DND-41 (cell line): ENCODE data around the gene KLF11.

ENCODE experiments used
- ATAC-seq: fragments of 200-7000 bp; cut with Tn5 transposase; 3 replicates; pipeline ENCODE4 v1.9.1; 2021; ENCODE audit warnings: low read depth; ENCODE audit not compliant: insufficient read depth
- DNase-seq: peaks from one replicate; pipeline ENCODE4 v3.0.0-alpha.2; 2020
- H2AFZ ChIP-seq: 2 replicates; pipeline ENCODE4 v1.6.0; 2012; ENCODE audit warnings: low read depth, low read length
- H3K27ac ChIP-seq: 2 replicates; pipeline ENCODE4 v1.5.1; 2012; ENCODE audit warnings: low read length, inconsistent platforms
- H3K27me3 ChIP-seq: fragments of 200-600 bp; sonication (generic); 2 replicates; pipeline ENCODE4 v1.6.0; 2012; ENCODE audit warnings: low read length, mild to moderate bottlenecking, inconsistent platforms; ENCODE audit not compliant: insufficient read depth, poor library complexity
- H3K36me3 ChIP-seq: 2 replicates; pipeline ENCODE4 v1.5.1; 2012; ENCODE audit warnings: low read length, inconsistent platforms; ENCODE audit not compliant: insufficient read depth
- H3K4me1 ChIP-seq: 2 replicates; pipeline ENCODE4 v1.5.1; 2012; ENCODE audit warnings: mild to moderate bottlenecking, low read length; ENCODE audit not compliant: insufficient read depth
- H3K4me2 ChIP-seq: 2 replicates; pipeline ENCODE4 v1.6.0; 2012; ENCODE audit warnings: mild to moderate bottlenecking, moderate library complexity, low read length, inconsistent platforms; ENCODE audit not compliant: insufficient read depth
- H3K4me3 ChIP-seq, 2 experiments: fragments of 200-600 bp in 1 of 2; shearing (Covaris generic) in 1 of 2; 2 replicates each; pipeline ENCODE4 v1.5.1; 2012 to 2016; ENCODE audit warnings: inconsistent platforms in 2 of 2, low read length in 2 of 2, mild to moderate bottlenecking in 2 of 2, low read depth in 1 of 2, moderate library complexity in 1 of 2
- H3K79me2 ChIP-seq: 2 replicates; pipeline ENCODE4 v1.6.0; 2012; ENCODE audit warnings: low read length, inconsistent platforms; ENCODE audit not compliant: insufficient read depth
- H3K9ac ChIP-seq: 2 replicates; pipeline ENCODE4 v1.6.0; 2012; ENCODE audit warnings: low read depth, mild to moderate bottlenecking, inconsistent platforms, low read length, moderate library complexity
- H3K9me3 ChIP-seq: 2 replicates; pipeline ENCODE4 v1.5.1; 2012; ENCODE audit warnings: low read length, moderate library complexity, mild to moderate bottlenecking, inconsistent platforms; ENCODE audit not compliant: insufficient read depth, severe bottlenecking
- H4K20me1 ChIP-seq: 2 replicates; pipeline ENCODE4 v1.6.0; 2012; ENCODE audit warnings: low read length; ENCODE audit not compliant: insufficient read depth
- EZH2 ChIP-seq: IDR thresholded peaks from 3 replicates; pipeline ENCODE4 v1.6.1; 2012; ENCODE audit warnings: borderline replicate concordance, low read depth, mild to moderate bottlenecking, moderate library complexity, low read length, inconsistent platforms; ENCODE audit not compliant: severe bottlenecking
- TF ChIP-seq, protein P1 (sequence below): IDR thresholded peaks from 2 replicates; pipeline ENCODE4 v1.5.1; 2012; ENCODE audit warnings: borderline replicate concordance, low read length, moderate library complexity, mild to moderate bottlenecking; ENCODE audit not compliant: poor library complexity, severe bottlenecking; ENCODE audit errors: extremely low read depth

KLF11 gene

DNA sequence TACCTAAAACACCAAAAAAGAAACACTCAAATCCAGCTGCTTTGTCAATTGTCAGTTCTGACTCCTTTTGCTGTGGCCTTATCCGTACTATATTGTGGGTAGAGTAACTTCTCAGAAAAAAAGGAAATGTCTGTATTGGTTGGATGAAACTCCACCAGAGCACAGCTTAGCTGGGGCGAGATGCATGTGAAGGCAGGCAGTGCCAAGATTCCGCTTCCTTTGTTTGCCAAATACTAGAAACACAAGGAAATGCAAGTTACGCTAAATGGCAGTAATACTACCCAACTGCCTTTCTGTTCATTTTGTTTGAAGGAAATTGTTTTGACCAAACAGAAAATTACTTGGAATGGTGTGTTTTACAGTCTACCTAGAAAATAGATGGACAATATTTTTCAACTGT lies 10.0 kb downstream of the KLF11 start:
- H3K9me3 ChIP-seq, result no peaks in the 10 kb centered on the region
- H4K20me1 ChIP-seq, result no peaks in the 10 kb centered on the region
- TF ChIP-seq EZH2, result no peak
- TF ChIP-seq, protein P1, sequence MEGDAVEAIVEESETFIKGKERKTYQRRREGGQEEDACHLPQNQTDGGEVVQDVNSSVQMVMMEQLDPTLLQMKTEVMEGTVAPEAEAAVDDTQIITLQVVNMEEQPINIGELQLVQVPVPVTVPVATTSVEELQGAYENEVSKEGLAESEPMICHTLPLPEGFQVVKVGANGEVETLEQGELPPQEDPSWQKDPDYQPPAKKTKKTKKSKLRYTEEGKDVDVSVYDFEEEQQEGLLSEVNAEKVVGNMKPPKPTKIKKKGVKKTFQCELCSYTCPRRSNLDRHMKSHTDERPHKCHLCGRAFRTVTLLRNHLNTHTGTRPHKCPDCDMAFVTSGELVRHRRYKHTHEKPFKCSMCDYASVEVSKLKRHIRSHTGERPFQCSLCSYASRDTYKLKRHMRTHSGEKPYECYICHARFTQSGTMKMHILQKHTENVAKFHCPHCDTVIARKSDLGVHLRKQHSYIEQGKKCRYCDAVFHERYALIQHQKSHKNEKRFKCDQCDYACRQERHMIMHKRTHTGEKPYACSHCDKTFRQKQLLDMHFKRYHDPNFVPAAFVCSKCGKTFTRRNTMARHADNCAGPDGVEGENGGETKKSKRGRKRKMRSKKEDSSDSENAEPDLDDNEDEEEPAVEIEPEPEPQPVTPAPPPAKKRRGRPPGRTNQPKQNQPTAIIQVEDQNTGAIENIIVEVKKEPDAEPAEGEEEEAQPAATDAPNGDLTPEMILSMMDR, result no peak
- H3K9ac ChIP-seq, result no peak overlapping the region
- H3K27me3 ChIP-seq, result peaks cover 22% of the 10 kb centered on the region
- H3K79me2 ChIP-seq, result no peaks in the 10 kb centered on the region
- no peak overlapping the region for H2AFZ ChIP-seq
- H3K36me3 ChIP-seq, result no peaks in the 10 kb centered on the region
- no peak overlapping the region for H3K4me3 ChIP-seq
- no peak overlapping the region for H3K4me2 ChIP-seq
- no peak for DNase-seq
- H3K27ac ChIP-seq, result no peak overlapping the region
- no peaks in the 10 kb centered on the region for H3K4me1 ChIP-seq
- ATAC-seq, result no peak

DNA sequence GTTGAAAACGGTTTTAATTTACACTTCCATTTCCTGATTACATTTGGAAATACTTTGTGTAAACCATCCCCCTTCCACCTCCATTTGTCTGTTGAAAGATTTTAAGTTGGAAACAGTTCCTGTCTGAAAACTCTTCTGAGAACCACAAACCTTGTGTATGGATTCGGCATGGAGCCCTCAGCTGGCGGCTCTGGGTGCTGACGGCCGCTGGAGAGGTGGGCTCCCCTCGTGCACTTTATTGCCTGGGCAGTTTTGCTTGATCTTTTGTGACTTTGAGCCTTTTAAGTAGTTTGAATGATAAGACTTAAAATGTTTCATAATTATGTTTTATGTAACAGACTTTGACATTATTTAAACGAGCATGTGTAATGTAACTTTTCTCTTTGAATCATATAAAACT lies 11.1 kb downstream of the KLF11 start:
- Histone ChIP-seq H2AFZ (no peak overlapping the region), H3K27ac (no peak overlapping the region), H3K4me1 (no peaks in the 10 kb centered on the region), H3K9ac (no peak overlapping the region), H4K20me1 (no peaks in the 10 kb centered on the region), H3K27me3 (peaks cover 22% of the 10 kb centered on the region), H3K36me3 (no peaks in the 10 kb centered on the region), H3K9me3 (no peaks in the 10 kb centered on the region), H3K4me2 (no peak overlapping the region), H3K4me3 (no peak overlapping the region), H3K79me2 (no peaks in the 10 kb centered on the region)
- no peak for DNase-seq
- ATAC-seq, result no peak
- TF ChIP-seq, protein P1, result peak; percentile 31
- no peak for TF ChIP-seq EZH2

DNA sequence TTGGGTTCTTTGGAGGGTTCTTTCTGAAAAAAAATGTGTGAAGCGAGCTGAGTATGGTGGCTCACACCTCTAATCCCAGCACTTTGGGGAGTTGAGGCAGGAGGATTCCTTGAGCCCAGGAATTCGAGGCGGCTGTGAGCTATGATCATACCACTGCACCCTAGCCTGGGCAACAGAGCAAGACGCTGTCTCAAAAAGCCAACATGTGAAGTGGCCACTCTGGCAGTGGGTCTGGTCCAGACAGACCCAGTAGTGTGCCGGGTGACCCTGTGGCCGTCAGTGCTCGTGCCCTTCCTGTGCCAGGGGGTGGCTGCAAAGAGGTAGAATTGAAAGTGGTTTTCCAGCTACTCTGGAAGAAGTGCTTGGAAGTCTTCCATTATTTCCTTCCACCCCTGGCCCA lies 11.6 kb downstream of the KLF11 start:
- DNase-seq (no peak), ATAC-seq (no peak)
- Histone ChIP-seq H3K4me2 (no peak overlapping the region), H3K4me3 (no peak overlapping the region), H3K4me1 (no peaks in the 10 kb centered on the region), H3K27ac (no peak overlapping the region), H3K9me3 (no peaks in the 10 kb centered on the region), H3K27me3 (peaks cover 22% of the 10 kb centered on the region), H3K79me2 (no peaks in the 10 kb centered on the region), H3K9ac (no peak overlapping the region), H2AFZ (no peak overlapping the region), H4K20me1 (no peaks in the 10 kb centered on the region), H3K36me3 (no peaks in the 10 kb centered on the region)
- TF ChIP-seq, protein P1, result no peak
- no peak for TF ChIP-seq EZH2

DNA sequence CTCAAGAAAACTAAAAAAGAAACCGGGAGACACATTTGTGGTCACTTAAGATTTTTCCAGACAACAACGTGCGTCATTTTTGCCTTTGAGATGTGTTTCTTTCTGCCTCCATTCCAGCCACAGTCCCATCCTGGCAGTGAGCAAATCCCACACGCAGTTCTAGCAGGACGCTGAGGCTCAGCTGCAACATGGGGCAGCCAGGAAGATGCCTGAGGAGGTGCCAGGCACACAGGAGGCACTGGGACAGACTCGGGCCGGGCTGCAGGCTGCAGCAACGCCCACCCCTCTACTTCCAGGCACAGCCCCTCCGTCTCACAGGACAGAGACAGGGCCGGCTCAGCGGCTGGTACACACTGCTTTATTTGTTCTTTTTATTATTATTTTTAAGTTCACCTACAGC lies 13.1 kb downstream of the KLF11 start:
- H2AFZ ChIP-seq, result no peak overlapping the region

More for the DNA sequence above, 13.1 kb downstream of the KLF11 start:
- no peak overlapping the region for H3K4me3 ChIP-seq
- TF ChIP-seq EZH2, result no peak
- TF ChIP-seq, protein P1, result no peak
- H3K9me3 ChIP-seq, result no peaks in the 10 kb centered on the region
- H3K4me1 ChIP-seq, result no peaks in the 10 kb centered on the region
- H3K79me2 ChIP-seq, result no peaks in the 10 kb centered on the region
- H3K27ac ChIP-seq, result no peak overlapping the region
- peaks cover 22% of the 10 kb centered on the region for H3K27me3 ChIP-seq
- H3K4me2 ChIP-seq, result no peak overlapping the region
- no peak overlapping the region for H3K9ac ChIP-seq
- ATAC-seq (no peak), DNase-seq (no peak)
- H3K36me3 ChIP-seq, result no peaks in the 10 kb centered on the region
- no peaks in the 10 kb centered on the region for H4K20me1 ChIP-seq
